OCI-LY3 (cell line): Measurements from ENCODE around the gene CHURC1.
A peak's percentile ranks its signal among the peaks of the same experiment; 100 is the strongest.

Experiments used
- H2AFZ ChIP-seq: fragments of 200-600, 300-600 bp; shearing (Covaris generic); 2 replicates; pipeline ENCODE4 v1.6.0; 2014; ENCODE audit warnings: antibody characterized with exemption, low read depth, low read length
- H3K27ac ChIP-seq: fragments of 200-600, 300-600 bp; sonication (generic); 2 replicates; pipeline ENCODE4 v1.5.1; 2014; ENCODE audit warnings: mild to moderate bottlenecking, low read length, moderate library complexity, mixed read lengths
- H3K27me3 ChIP-seq: fragments of 200-600, 300-600 bp; sonication (generic); 2 replicates; pipeline ENCODE4 v1.6.1; 2014; ENCODE audit warnings: low read depth, low read length, mixed read lengths
- H3K36me3 ChIP-seq: fragments of 200-600, 300-600 bp; sonication (generic); replicated peaks from 2 replicates; pipeline ENCODE3; 2014; ENCODE audit warnings: low read depth, low read length, mixed read lengths
- H3K4me1 ChIP-seq: fragments of 300-600, 200-600 bp; sonication (generic); 2 replicates; pipeline ENCODE4 v1.6.1; 2014; ENCODE audit warnings: low read length, mixed read lengths
- H3K4me2 ChIP-seq: fragments of 200-600, 300-600 bp; sonication (generic); 2 replicates; pipeline ENCODE4 v1.6.1; 2014; ENCODE audit warnings: low read length, mixed read lengths
- H3K4me3 ChIP-seq: fragments of 300-600, 200-600 bp; sonication (generic); 2 replicates; pipeline ENCODE4 v1.5.1; 2014; ENCODE audit warnings: antibody characterized with exemption, mild to moderate bottlenecking, low read length, moderate library complexity
- H3K79me2 ChIP-seq: fragments of 300-600, 200-600 bp; shearing (Covaris generic); 2 replicates; pipeline ENCODE4 v1.6.1; 2014; ENCODE audit warnings: mild to moderate bottlenecking, low read length, mixed read lengths
- H3K9ac ChIP-seq: fragments of 300-600, 200-600 bp; shearing (Covaris generic); 2 replicates; pipeline ENCODE4 v1.6.0; 2014; ENCODE audit warnings: mild to moderate bottlenecking, low read length, moderate library complexity
- H3K9me3 ChIP-seq: fragments of 200-600, 300-600 bp; shearing (Covaris generic); 2 replicates; pipeline ENCODE4 v1.6.1; 2014; ENCODE audit warnings: low read length, mixed read lengths; ENCODE audit not compliant: insufficient read depth
- H4K20me1 ChIP-seq: fragments of 200-600, 300-600 bp; sonication (generic); 2 replicates; pipeline ENCODE4 v1.6.1; 2016; ENCODE audit warnings: low read length, mixed read lengths; ENCODE audit not compliant: insufficient read depth
- CTCF ChIP-seq: fragments of 200-600, 300-600 bp; sonication (generic); IDR thresholded peaks from 2 replicates; pipeline ENCODE4 v1.5.1; 2014; ENCODE audit warnings: antibody characterized with exemption, low read length, low read depth
- EZH2phosphoT487 ChIP-seq: fragments of 200-600 bp; shearing (Covaris generic); IDR thresholded peaks from 2 replicates; pipeline ENCODE4 v1.6.1; 2018; ENCODE audit warnings: antibody characterized with exemption, mixed run types, low read depth

Gene CHURC1

GRCh38 chr14:64968167-64968566 lies 53.9 kb downstream of the CHURC1 start:
- no peak overlapping the region for H3K27ac ChIP-seq
- H3K36me3 ChIP-seq: no peaks in the 10 kb centered on the region
- no peak overlapping the region for H2AFZ ChIP-seq
- H3K4me2 ChIP-seq: no peak overlapping the region
- no peak overlapping the region for H3K4me3 ChIP-seq
- no peak for TF ChIP-seq CTCF
- TF ChIP-seq EZH2phosphoT487: no peak
- no peak overlapping the region for H3K9ac ChIP-seq
- no peaks in the 10 kb centered on the region for H3K79me2 ChIP-seq
- no peaks in the 10 kb centered on the region for H3K9me3 ChIP-seq
- H3K4me1 ChIP-seq: peaks cover 31% of the 10 kb centered on the region
- H4K20me1 ChIP-seq: no peaks in the 10 kb centered on the region
- peaks cover 13% of the 10 kb centered on the region for H3K27me3 ChIP-seq

DNA sequence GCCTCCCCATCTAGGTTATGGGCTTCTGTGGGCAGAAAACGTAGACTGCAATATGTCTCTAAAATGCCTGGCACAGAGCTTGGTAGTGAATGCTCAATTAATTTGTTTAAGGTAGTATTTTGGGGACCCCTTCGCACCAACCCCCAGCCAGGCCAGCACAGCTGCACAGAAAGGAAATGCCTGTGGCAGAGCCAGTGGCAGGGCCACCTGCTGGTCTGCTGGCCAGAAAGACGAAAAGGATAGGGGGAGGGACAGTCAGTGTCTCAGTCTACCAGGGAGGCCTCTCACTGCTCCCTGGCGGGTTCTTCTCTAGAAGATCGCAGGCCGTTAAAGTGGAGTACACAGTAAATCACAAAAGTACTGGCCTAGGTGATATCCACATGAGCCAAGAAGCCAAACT lies 54.4 kb downstream of the CHURC1 start:
- H2AFZ ChIP-seq: no peak overlapping the region
- H3K79me2 ChIP-seq: no peaks in the 10 kb centered on the region
- H3K9ac ChIP-seq: no peak overlapping the region
- no peaks in the 10 kb centered on the region for H4K20me1 ChIP-seq
- no peak overlapping the region for H3K4me2 ChIP-seq
- peaks cover 13% of the 10 kb centered on the region for H3K27me3 ChIP-seq
- H3K27ac ChIP-seq: no peak overlapping the region
- no peaks in the 10 kb centered on the region for H3K9me3 ChIP-seq
- peaks cover 26% of the 10 kb centered on the region for H3K4me1 ChIP-seq
- no peaks in the 10 kb centered on the region for H3K36me3 ChIP-seq
- TF ChIP-seq CTCF (no peak), EZH2phosphoT487 (no peak)
- no peak overlapping the region for H3K4me3 ChIP-seq

DNA sequence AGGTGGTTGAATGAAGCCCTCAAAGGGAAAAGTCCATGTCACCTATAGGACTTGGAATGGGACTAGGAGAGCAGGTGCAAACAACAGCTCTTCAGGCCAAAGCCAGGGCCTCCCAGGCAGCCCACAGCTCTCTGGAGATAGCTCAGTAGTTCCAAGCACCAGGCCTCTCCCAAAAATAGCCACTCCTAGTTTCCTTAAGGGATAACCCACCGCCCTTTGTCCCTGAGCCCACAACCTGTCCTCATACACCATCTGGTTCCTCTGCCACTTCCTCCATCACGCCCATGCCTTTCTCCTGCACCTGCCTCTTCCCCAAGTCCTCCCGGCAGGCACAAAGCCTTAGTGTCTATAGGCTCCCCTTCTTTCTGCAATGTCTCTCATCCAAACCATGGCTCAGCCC lies 55.8 kb downstream of the CHURC1 start:
- Histone ChIP-seq H3K27me3 (peaks cover 13% of the 10 kb centered on the region), H2AFZ (no peak overlapping the region), H4K20me1 (no peaks in the 10 kb centered on the region), H3K79me2 (no peaks in the 10 kb centered on the region), H3K36me3 (no peaks in the 10 kb centered on the region), H3K9me3 (no peaks in the 10 kb centered on the region), H3K9ac (no peak overlapping the region), H3K27ac (no peak overlapping the region), H3K4me3 (no peak overlapping the region), H3K4me1 (peaks cover 18% of the 10 kb centered on the region), H3K4me2 (no peak overlapping the region)
- TF ChIP-seq EZH2phosphoT487 (no peak), CTCF (no peak)

DNA sequence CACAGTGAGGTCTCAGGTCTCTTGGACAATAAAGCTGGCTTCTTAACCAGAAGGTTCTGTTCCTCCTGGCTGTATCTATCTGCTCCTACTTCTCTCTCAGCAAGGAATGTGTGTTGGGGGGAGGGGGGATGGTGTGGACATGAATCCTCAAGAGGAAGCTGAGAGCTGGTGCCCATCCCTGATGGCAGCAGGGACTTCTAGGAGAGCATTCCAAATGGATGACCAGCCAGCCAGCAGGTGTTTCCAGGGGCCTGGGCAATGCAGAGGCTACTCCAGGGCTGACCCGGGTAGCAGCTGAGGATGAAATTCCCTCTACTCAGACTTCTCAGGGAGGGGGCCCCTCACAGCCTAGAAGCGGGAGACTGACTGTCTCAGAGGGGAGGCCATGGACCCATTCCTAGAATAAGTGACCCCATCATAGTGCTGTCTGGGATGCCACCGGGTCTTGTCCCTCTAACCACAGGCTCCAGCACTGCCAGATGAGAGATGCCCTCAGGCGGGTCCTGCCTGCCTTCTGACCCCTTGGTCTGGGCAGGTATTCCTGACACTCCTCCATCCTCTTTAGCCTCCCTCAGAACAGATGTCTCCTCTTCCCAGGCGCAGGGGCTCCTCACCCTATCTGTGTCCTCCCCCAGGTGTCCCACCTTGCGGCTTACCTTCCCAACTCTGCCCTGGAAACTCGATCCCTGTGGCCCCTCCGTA lies 56.7 kb downstream of the CHURC1 start:
- Histone ChIP-seq H3K79me2 (no peaks in the 10 kb centered on the region), H3K9ac (peak overlapping the region; percentile 70; the same call in 1 of the 2 replicates), H3K4me2 (peak overlapping the region; percentile 91), H3K9me3 (no peaks in the 10 kb centered on the region), H3K4me3 (peak overlapping the region; percentile 95), H2AFZ (no peak overlapping the region), H3K36me3 (no peaks in the 10 kb centered on the region), H4K20me1 (no peaks in the 10 kb centered on the region), H3K27ac (no peak overlapping the region), H3K27me3 (peaks cover 13% of the 10 kb centered on the region), H3K4me1 (peaks cover 9% of the 10 kb centered on the region)
- TF ChIP-seq CTCF (no peak), EZH2phosphoT487 (no peak)
